Right atrium auricular region (tissue), 2 donors: ENCODE results near the gene PDGFA. TPM values are rescaled to one million over a fixed set of nuclear protein-coding genes. Genes with fewer than 3 reads are reported as not detected.

ENCODE experiments used
- DNase-seq: peaks from one replicate; pipeline ENCODE4 v3.0.0-alpha.2; 2019; ENCODE audit warnings: low spot score
- H3K27ac ChIP-seq, 2 donors: fragments of 200-600 bp; sonication (generic); 1 replicate in 1 of 2; 2 replicates in 1 of 2; pipeline ENCODE4 v1.5.1; 2016 to 2019
- H3K27me3 ChIP-seq, 2 donors: fragments of 200-600 bp; sonication (generic); one replicate each; pipeline versions ENCODE4 v1.5.1 to v1.6.0; 2017 to 2019
- H3K36me3 ChIP-seq: fragments of 200-600 bp; sonication (generic); one replicate; pipeline ENCODE4 v1.5.1; 2016
- H3K4me1 ChIP-seq, 2 donors: fragments of 200-600 bp; sonication (generic); one replicate each; pipeline versions ENCODE4 v1.5.1 to v1.6.0; 2017 to 2019
- H3K4me3 ChIP-seq, 2 donors: fragments of 200-600 bp; sonication (generic); 1 replicate in 1 of 2; 2 replicates in 1 of 2; pipeline ENCODE4 v1.5.1; 2017 to 2019; ENCODE audit warnings: mild to moderate bottlenecking in 1 of 2, moderate library complexity in 1 of 2
- H3K9me3 ChIP-seq, 2 donors: fragments of 200-600 bp; sonication (generic); one replicate each; pipeline ENCODE4 v1.5.1; 2019
- CTCF ChIP-seq, 2 donors: fragments of 200-600 bp; sonication (generic); IDR thresholded peaks; one replicate each; pipeline ENCODE4 v1.5.1; 2019; ENCODE audit warnings: antibody characterized with exemption in 2 of 2
- total RNA-seq, 2 donors: library from RNA; depleted of rRNA; stranded (reverse); fragments of >200 nt; gene quantifications; one replicate each; pipeline ENCODE4 v1.1.0, GENCODE V29; 2016

PDGFA gene
- total RNA-seq, 2 donors from 2014 or later = 31.8 to 34.2 TPM

- Histone ChIP-seq H3K9me3 (no peaks in the 10 kb centered on the region), H3K4me1 (peaks cover 0 to 79% of the 10 kb centered on the region in 2 donors), H3K36me3 (no peaks in the 10 kb centered on the region), H3K4me3 (peak overlapping the region; percentile 65 to 85), H3K27me3 (no peaks in the 10 kb centered on the region), H3K27ac (peak overlapping the region; percentile 94 to 96)
- TF ChIP-seq CTCF (IDR thresholded peaks at IDR 0.05) = no peak
- peak; percentile 80 for DNase-seq
Measured at GRCh38 chr7:517774-518629, 1.6 kb downstream of the PDGFA start.

- H3K36me3 ChIP-seq = peaks cover 9% of the 10 kb centered on the region
- H3K4me1 ChIP-seq = peaks cover 0 to 79% of the 10 kb centered on the region in 2 donors
- no peaks in the 10 kb centered on the region for H3K27me3 ChIP-seq
- peak overlapping the region; percentile 94 to 96 for H3K27ac ChIP-seq
- TF ChIP-seq CTCF (IDR thresholded peaks at IDR 0.05) = no peak
- H3K9me3 ChIP-seq = no peaks in the 10 kb centered on the region
- peak; percentile 82 for DNase-seq
- H3K4me3 ChIP-seq = peak overlapping the region; percentile 65 to 85
Measured at GRCh38 chr7:516606-517456, 2.8 kb downstream of the PDGFA start.

- peak overlapping the region; percentile 65 to 85 for H3K4me3 ChIP-seq
- peaks cover 0 to 75% of the 10 kb centered on the region in 2 donors for H3K4me1 ChIP-seq
- peak overlapping the region; percentile 94 to 96 for H3K27ac ChIP-seq
- no peak for TF ChIP-seq CTCF (IDR thresholded peaks at IDR 0.05)
- DNase-seq = no peak
- no peaks in the 10 kb centered on the region for H3K9me3 ChIP-seq
- H3K27me3 ChIP-seq = no peaks in the 10 kb centered on the region
- H3K36me3 ChIP-seq = peaks cover 15% of the 10 kb centered on the region
Measured at GRCh38 chr7:516216-516605, 3.4 kb downstream of the PDGFA start.

GRCh38 chr7:515628-516027, 4.0 kb downstream of the PDGFA start:
- peak overlapping the region in 1 of 2 donors; percentile 85 for H3K4me3 ChIP-seq

More at GRCh38 chr7:515628-516027, 4.0 kb downstream of the PDGFA start:
- no peaks in the 10 kb centered on the region for H3K9me3 ChIP-seq
- peaks cover 0 to 69% of the 10 kb centered on the region in 2 donors for H3K4me1 ChIP-seq
- no peak for TF ChIP-seq CTCF (IDR thresholded peaks at IDR 0.05)
- peaks cover 15% of the 10 kb centered on the region for H3K36me3 ChIP-seq
- H3K27me3 ChIP-seq = no peaks in the 10 kb centered on the region
- peak overlapping the region; percentile 94 to 96 for H3K27ac ChIP-seq
- DNase-seq = no peak
